ENCODE results near the gene MTUS2. TPM values are rescaled to one million over a fixed set of nuclear protein-coding genes. Genes with fewer than 3 reads are reported as not detected.
A peak's percentile ranks its signal among the peaks of the same experiment; 100 is the strongest.

Gene MTUS2
- total and polyA plus RNA-seq, 9 of the 15 experiments (the other 6 are each of a cell fraction or from before 2014, with no cell fraction given), result 0.01 to 0.28 (median 0.06) TPM; not detected in 1

DNA sequence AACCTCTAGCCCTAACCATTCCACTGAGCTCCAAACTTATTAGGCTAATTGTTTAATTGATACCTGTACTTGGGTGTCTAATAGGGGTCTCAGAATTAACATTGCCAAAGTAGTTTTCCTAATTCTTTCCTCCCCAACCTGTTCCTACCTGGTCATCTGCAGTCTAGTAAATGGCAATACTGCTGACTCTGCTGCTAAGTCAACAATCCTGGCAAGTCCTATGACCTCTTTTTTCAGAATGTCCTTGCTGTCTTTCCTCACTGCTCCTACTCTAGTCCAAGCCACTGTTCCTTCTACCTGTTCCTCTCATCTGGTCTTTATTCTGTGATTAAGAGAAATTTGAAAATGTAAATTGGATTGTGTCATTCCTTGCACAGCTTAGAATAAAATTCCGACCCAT lies 143.9 kb downstream of the MTUS2 start (continued):
- TF ChIP-seq TFE3 (CRISPR knock-in tag; IDR thresholded peaks at IDR 0.05), result no peak

- H3K27me3 ChIP-seq (ENCODE audit: control insufficient read depth in 2 of 2, insufficient read depth in 2 of 2, low read length in 2 of 2), result no peaks in the 10 kb centered on the region
- no peaks in the 10 kb centered on the region for H3K9me1 ChIP-seq (ENCODE audit: control insufficient read depth, insufficient read depth, low read length)
- in situ Hi-C loops (cut with MboI) (no loop called here), intact Hi-C loops (cut with micrococcal nuclease) (no loop called here)
- no peak overlapping the region for H3K4me3 ChIP-seq
- H2AFZ ChIP-seq (ENCODE audit: low read depth, low read length), result no peak overlapping the region
- WGBS (ENCODE audit: insufficient coverage, low coverage, missing lambda C conversion rate), result 0% methylated on average over 7 of the region's 8 CpGs
- no peaks in the 10 kb centered on the region for H3K36me3 ChIP-seq (ENCODE audit: control insufficient read depth, insufficient read depth, low read length)
- no peak overlapping the region for H3K9ac ChIP-seq (ENCODE audit: insufficient read depth in 1 of 2, low read depth in 2 of 2, low read length in 2 of 2)
- FAIRE-seq (no peak), ATAC-seq (no peak), DNase-seq (ENCODE audit: extremely low read depth in 1 of 4, low spot score in 3 of 4) (peak in 1 of 4 experiments; percentile 1)
- H3K27ac ChIP-seq (ENCODE audit: extremely low read depth, low read depth, low read length), result no peak overlapping the region
- no peak overlapping the region for H3K4me2 ChIP-seq (ENCODE audit: insufficient read depth, low read length)
- no TSS peak for BruUV-seq (replicated peaks)
- no peaks in the 10 kb centered on the region for H3K79me2 ChIP-seq (ENCODE audit: control insufficient read depth, insufficient read depth, low read length)
- POLR2A ChIA-PET, result no interaction called here
- no peaks in the 10 kb centered on the region for H3K9me3 ChIP-seq (replicated peaks; ENCODE audit: control insufficient read depth, insufficient read depth, low read depth, low read length)
- CTCF ChIA-PET (ENCODE audit: low intra/inter-chr PET ratio), result no interaction called here
- H3K4me1 ChIP-seq (replicated peaks in 1 of 2; ENCODE audit: control insufficient read depth in 2 of 2, insufficient read depth in 2 of 2, low read length in 2 of 2), result no peaks in the 10 kb centered on the region
- no peaks in the 10 kb centered on the region for H4K20me1 ChIP-seq (replicated peaks; ENCODE audit: control insufficient read depth, insufficient read depth, low read length)
- TF ChIP-seq SP2 (IDR thresholded peaks at IDR 0.05; ENCODE audit: extremely low read depth, low read depth, low read length, poor library complexity, severe bottlenecking), result no peak
- TF ChIP-seq NFIC (IDR thresholded peaks at IDR 0.05), result no peak
- no peak for TF ChIP-seq DNMT1 (IDR thresholded peaks at IDR 0.05)
- 0 out of 2 replicates have a peak, but pooled peaks have one; percentile 5 for TF ChIP-seq CBFA2T3 (IDR thresholded peaks at IDR 0.05)
- TF ChIP-seq JUN (IDR thresholded peaks at IDR 0.05; ENCODE audit: borderline replicate concordance, low read depth, low read length), result no peak
- no peak for TF ChIP-seq JUN (CRISPR knock-in tag; IDR thresholded peaks at IDR 0.05; ENCODE audit: borderline replicate concordance)
These were observed 144.7 kb downstream of the MTUS2 start for GRCh38 chr13:28964803-28965202.

Data from K562 (cell line).